ENCODE data around the gene TMEM125.

TMEM125 gene

DNA sequence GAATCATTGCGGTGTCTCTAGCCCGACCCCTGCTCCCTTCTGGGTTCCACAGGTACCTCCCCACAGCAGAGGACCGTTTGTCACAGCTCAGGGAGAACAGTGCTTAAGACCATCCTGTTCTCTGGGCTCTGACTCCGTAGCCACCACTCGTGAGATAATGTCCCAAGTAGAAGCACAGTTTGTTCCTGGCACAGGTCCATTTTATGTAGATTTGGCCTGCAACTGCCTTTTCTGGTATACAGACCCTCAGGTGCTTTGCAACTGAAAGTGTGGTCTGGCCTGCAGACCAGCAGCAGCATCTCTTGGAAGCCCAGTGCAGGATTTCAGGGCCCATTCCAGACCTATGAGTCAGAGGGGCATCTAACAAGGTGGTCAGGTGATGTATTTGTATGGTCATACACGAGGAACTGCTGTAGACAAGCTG lies 28.4 kb upstream of the TMEM125 start:
- no peak overlapping the region for H3K4me3 ChIP-seq (ENCODE audit: low read depth, low read length)
- no peaks in the 10 kb centered on the region for H3K27me3 ChIP-seq
- H3K9me3 ChIP-seq, result no peaks in the 10 kb centered on the region
- H3K4me1 ChIP-seq, result no peaks in the 10 kb centered on the region
- no peaks in the 10 kb centered on the region for H3K36me3 ChIP-seq
- DNase-seq, result no peak
- no peak for TF ChIP-seq CTCF (IDR thresholded peaks at IDR 0.05; ENCODE audit: low read depth, low read length)

DNA sequence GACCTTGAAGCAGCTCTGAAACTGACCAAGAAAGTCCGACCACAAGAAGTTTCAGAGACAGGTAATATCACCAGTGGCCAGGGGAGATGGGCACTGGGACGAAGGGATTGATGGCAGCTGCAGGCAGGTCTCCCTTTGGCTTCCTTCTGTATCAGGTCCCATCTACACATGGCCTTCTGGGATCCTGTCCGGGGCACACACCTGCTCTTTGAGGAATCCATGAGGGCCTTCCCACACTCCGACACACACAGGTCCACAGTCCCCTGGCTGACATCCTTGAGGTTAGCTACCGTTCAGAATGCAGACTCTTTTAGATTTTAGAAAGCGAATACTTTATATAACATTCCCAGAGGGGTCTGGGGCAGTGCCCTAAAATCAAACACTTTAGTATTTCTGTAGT lies 26.5 kb upstream of the TMEM125 start:
- no peak overlapping the region for H3K4me3 ChIP-seq (ENCODE audit: low read depth, low read length)
- H3K9me3 ChIP-seq, result no peaks in the 10 kb centered on the region
- H3K36me3 ChIP-seq, result no peaks in the 10 kb centered on the region
- no peaks in the 10 kb centered on the region for H3K27me3 ChIP-seq
- no peak for TF ChIP-seq CTCF (IDR thresholded peaks at IDR 0.05; ENCODE audit: low read depth, low read length)
- no peaks in the 10 kb centered on the region for H3K4me1 ChIP-seq
- no peak for DNase-seq

- Histone ChIP-seq H3K4me3 (ENCODE audit: low read depth, low read length) (no peak overlapping the region), H3K27me3 (no peaks in the 10 kb centered on the region), H3K9me3 (no peaks in the 10 kb centered on the region), H3K4me1 (no peaks in the 10 kb centered on the region), H3K36me3 (no peaks in the 10 kb centered on the region)
- no peak for DNase-seq
- TF ChIP-seq CTCF (IDR thresholded peaks at IDR 0.05; ENCODE audit: low read depth, low read length), result no peak
These were observed 23.1 kb upstream of the TMEM125 start for GRCh38 chr1:43246466-43247213.

- no peak for DNase-seq
- TF ChIP-seq CTCF (IDR thresholded peaks at IDR 0.05; ENCODE audit: low read depth, low read length), result no peak
- H3K4me3 ChIP-seq (ENCODE audit: low read depth, low read length), result no peak overlapping the region
- H3K36me3 ChIP-seq, result no peaks in the 10 kb centered on the region
- no peaks in the 10 kb centered on the region for H3K27me3 ChIP-seq
- H3K4me1 ChIP-seq, result no peaks in the 10 kb centered on the region
- H3K9me3 ChIP-seq, result no peaks in the 10 kb centered on the region
These were observed 22.4 kb upstream of the TMEM125 start for GRCh38 chr1:43247256-43247921.

GRCh38 chr1:43250351-43250761 lies 19.4 kb upstream of the TMEM125 start:
- H3K27me3 ChIP-seq, result no peaks in the 10 kb centered on the region
- H3K9me3 ChIP-seq, result no peaks in the 10 kb centered on the region
- no peak overlapping the region for H3K4me3 ChIP-seq (ENCODE audit: low read depth, low read length)
- no peaks in the 10 kb centered on the region for H3K36me3 ChIP-seq
- H3K4me1 ChIP-seq, result no peaks in the 10 kb centered on the region
- TF ChIP-seq CTCF (IDR thresholded peaks at IDR 0.05; ENCODE audit: low read depth, low read length), result no peak
- no peak for DNase-seq

DNA sequence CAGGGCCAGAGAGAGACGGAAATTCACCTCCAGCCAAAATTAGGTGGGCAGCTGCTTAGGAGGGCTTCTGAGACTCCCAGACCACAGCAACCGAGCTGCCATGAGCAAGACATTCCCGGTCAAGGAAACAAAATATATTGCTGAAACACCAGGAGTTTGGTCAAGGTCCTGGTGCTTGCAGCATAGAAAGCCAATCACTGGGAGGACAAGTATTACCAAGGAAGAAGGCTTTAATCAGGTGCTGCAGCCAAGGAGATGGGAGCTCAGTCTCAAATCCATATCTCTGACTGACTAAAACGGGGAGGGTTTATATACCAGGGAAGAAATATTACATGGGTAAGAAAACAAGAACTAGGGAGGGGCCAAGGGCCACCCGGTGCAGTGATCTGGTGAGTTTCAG lies 18.8 kb upstream of the TMEM125 start:
- no peak for TF ChIP-seq CTCF (IDR thresholded peaks at IDR 0.05; ENCODE audit: low read depth, low read length)
- DNase-seq, result no peak
- Histone ChIP-seq H3K27me3 (no peaks in the 10 kb centered on the region), H3K9me3 (no peaks in the 10 kb centered on the region), H3K36me3 (no peaks in the 10 kb centered on the region), H3K4me1 (no peaks in the 10 kb centered on the region), H3K4me3 (ENCODE audit: low read depth, low read length) (no peak overlapping the region)

Measured in BE2C (cell line).